Loucy (cell line): ENCODE data around the gene CACNG6.

Experiments used
- H2AFZ ChIP-seq: fragments of 200-600 bp; sonication (generic); 2 replicates; pipeline ENCODE4 v1.6.0; 2016; ENCODE audit warnings: antibody characterized with exemption, mild to moderate bottlenecking, low read length, moderate library complexity
- H3F3A ChIP-seq: fragments of 200-600 bp; 2 replicates; pipeline ENCODE4 v1.6.0; 2016; ENCODE audit warnings: antibody characterized with exemption, low read depth, mild to moderate bottlenecking
- H3K27me3 ChIP-seq: fragments of 200-600 bp; sonication (generic); 2 replicates; pipeline ENCODE4 v1.6.1; 2014; ENCODE audit warnings: low read length, mild to moderate bottlenecking; ENCODE audit not compliant: insufficient read depth, poor library complexity, severe bottlenecking
- H3K36me3 ChIP-seq: fragments of 200-600 bp; sonication (generic); 2 replicates; pipeline ENCODE4 v1.6.1; 2016; ENCODE audit warnings: low read length; ENCODE audit not compliant: insufficient read depth
- H3K4me1 ChIP-seq: fragments of 200-600 bp; sonication (generic); 2 replicates; pipeline ENCODE4 v1.5.1; 2014; ENCODE audit warnings: low read length, mild to moderate bottlenecking; ENCODE audit not compliant: insufficient read depth, poor library complexity, severe bottlenecking
- H3K4me2 ChIP-seq: fragments of 200-600 bp; sonication (generic); 2 replicates; pipeline ENCODE4 v1.6.0; 2014; ENCODE audit warnings: antibody characterized with exemption, low read length, low read depth, mild to moderate bottlenecking; ENCODE audit not compliant: poor library complexity, severe bottlenecking
- H3K4me3 ChIP-seq: fragments of 200-600 bp; sonication (generic); 2 replicates; pipeline ENCODE4 v1.5.1; 2014; ENCODE audit warnings: low read length, mild to moderate bottlenecking, mixed read lengths; ENCODE audit not compliant: poor library complexity, severe bottlenecking
- H3K79me2 ChIP-seq: fragments of 200-600 bp; sonication (generic); 2 replicates; pipeline ENCODE4 v1.6.1; 2014; ENCODE audit warnings: low read length; ENCODE audit not compliant: insufficient read depth
- H3K9ac ChIP-seq: fragments of 200-600 bp; sonication (generic); 2 replicates; pipeline ENCODE4 v1.6.0; 2014; ENCODE audit warnings: mild to moderate bottlenecking, low read depth, low read length, moderate library complexity; ENCODE audit not compliant: poor library complexity, severe bottlenecking
- H3K9me2 ChIP-seq: fragments of 200-600 bp; sonication (generic); replicated peaks from 2 replicates; pipeline ENCODE4 v1.6.1; 2016; ENCODE audit warnings: low read depth, low read length, mixed read lengths
- H3K9me3 ChIP-seq: fragments of 200-600 bp; sonication (generic); 2 replicates; pipeline ENCODE4 v1.6.1; 2014; ENCODE audit warnings: mild to moderate bottlenecking, antibody characterized with exemption, low read length, low read depth; ENCODE audit not compliant: insufficient read depth
- H4K20me1 ChIP-seq: fragments of 200-600 bp; sonication (generic); 2 replicates; pipeline ENCODE4 v1.6.0; 2014; ENCODE audit warnings: antibody characterized with exemption, low read length, mild to moderate bottlenecking; ENCODE audit not compliant: insufficient read depth, poor library complexity, severe bottlenecking
- EZH2phosphoT487 ChIP-seq: fragments of 200-600 bp; IDR thresholded peaks from 2 replicates; pipeline ENCODE4 v1.6.1; 2018; ENCODE audit warnings: antibody characterized with exemption, mild to moderate bottlenecking, moderate library complexity, borderline replicate concordance
- TF ChIP-seq, protein P1 (sequence below): fragments of 200-600 bp; sonication (generic); conservative IDR thresholded peaks from 2 replicates; pipeline ENCODE4 v1.5.1; 2014; ENCODE audit warnings: mild to moderate bottlenecking, antibody characterized with exemption, low read length

Gene CACNG6

DNA sequence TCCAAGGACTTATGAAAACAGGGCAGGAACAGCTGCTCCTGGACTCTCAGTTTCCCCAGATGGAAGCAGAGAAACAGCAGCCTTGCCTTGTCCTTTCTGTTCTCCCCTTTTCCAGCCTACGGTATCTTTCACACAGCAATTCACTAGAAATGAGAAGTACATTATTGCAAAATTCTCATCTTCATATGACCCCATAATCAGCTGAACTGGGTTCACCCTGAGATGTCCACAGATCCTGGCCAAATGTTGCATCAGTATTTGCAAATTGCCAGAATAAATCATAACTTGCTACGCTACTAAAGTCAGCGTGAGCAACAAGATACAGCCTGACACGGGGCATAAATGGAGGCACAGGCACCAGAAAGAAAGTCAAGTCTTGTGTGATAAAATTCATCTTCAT, 56.2 kb downstream of the CACNG6 start:
- H3K27me3 ChIP-seq: no peaks in the 10 kb centered on the region
- H3K79me2 ChIP-seq: no peaks in the 10 kb centered on the region
- TF ChIP-seq, protein P1, sequence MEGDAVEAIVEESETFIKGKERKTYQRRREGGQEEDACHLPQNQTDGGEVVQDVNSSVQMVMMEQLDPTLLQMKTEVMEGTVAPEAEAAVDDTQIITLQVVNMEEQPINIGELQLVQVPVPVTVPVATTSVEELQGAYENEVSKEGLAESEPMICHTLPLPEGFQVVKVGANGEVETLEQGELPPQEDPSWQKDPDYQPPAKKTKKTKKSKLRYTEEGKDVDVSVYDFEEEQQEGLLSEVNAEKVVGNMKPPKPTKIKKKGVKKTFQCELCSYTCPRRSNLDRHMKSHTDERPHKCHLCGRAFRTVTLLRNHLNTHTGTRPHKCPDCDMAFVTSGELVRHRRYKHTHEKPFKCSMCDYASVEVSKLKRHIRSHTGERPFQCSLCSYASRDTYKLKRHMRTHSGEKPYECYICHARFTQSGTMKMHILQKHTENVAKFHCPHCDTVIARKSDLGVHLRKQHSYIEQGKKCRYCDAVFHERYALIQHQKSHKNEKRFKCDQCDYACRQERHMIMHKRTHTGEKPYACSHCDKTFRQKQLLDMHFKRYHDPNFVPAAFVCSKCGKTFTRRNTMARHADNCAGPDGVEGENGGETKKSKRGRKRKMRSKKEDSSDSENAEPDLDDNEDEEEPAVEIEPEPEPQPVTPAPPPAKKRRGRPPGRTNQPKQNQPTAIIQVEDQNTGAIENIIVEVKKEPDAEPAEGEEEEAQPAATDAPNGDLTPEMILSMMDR: no peak
- TF ChIP-seq EZH2phosphoT487: no peak
- H3K4me2 ChIP-seq: no peak overlapping the region
- H3F3A ChIP-seq: no peaks in the 10 kb centered on the region
- no peaks in the 10 kb centered on the region for H3K36me3 ChIP-seq
- no peaks in the 10 kb centered on the region for H3K9me3 ChIP-seq
- H3K4me3 ChIP-seq: no peak overlapping the region
- H3K4me1 ChIP-seq: no peaks in the 10 kb centered on the region
- H3K9ac ChIP-seq: no peak overlapping the region
- H3K9me2 ChIP-seq: no peaks in the 10 kb centered on the region
- no peaks in the 10 kb centered on the region for H4K20me1 ChIP-seq
- H2AFZ ChIP-seq: no peak overlapping the region
